HG03354 (cell line): ENCODE results near the gene MYL2.

Experiments
- ATAC-seq: cut with Tn5 transposase; IDR thresholded peaks from one replicate; pipeline ENCODE4 v1.9.1; 2021; ENCODE audit warnings: mild to moderate bottlenecking; ENCODE audit not compliant: unreplicated experiment, poor library complexity, severe bottlenecking

Gene MYL2

DNA sequence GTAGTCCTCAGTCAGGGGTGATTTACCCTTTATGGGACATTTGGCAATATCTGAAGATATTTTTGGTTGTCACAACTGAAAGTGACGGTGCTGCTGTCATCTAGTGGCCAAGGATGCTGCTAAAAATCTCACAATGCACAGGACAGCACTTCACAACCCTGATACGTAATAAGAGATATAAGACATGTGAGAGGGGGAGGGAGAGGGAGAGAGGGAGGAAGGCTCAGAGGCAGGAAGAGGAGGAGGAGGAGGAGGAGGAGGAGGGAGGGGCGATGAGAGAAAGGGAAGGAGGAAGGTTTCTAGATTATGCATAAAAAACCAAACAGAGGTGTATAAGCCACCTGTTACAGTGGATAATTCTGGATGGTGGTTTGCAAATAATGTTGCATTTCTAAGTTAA is 14.3 kb downstream of the MYL2 start:
- ATAC-seq: no peak

DNA sequence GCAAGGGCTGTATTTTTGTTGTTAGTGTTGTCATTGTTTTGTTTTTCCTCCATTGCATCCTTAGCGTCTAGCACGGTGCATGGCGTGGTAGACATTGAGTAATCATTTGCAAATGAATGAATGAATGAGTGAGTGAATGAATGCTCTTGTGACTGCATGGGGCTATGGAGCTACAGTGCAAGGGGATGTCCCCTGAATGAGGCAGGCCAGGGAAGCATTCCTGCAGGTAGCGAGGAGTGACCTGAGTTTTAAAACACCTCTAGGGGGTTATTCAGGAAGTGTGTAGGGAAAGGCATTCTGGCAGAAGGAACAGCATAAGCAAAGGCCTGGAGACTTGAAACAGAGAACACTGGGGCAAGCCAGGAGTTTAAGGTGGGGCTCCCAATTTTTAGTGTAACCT is 16.9 kb downstream of the MYL2 start:
- ATAC-seq: no peak

DNA sequence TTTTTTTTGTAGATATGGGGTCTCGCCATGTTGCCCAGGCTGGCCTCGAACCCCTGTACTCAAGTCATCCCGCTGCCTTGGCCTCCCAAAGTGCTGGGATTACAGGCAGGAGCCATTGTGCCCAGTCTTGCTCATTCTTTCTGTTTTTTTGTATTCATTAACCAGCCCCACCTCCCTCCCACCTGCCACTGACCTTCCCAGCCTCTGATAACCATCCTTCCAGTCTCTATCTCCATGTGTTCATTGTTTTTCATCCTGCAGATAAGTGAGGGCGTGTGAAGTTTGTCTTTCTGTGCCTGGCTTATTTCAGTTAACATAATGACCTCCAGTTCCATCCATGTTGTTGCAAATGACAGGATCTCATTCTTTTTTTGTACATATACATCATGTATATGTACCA is 19.0 kb downstream of the MYL2 start:
- ATAC-seq: no peak

DNA sequence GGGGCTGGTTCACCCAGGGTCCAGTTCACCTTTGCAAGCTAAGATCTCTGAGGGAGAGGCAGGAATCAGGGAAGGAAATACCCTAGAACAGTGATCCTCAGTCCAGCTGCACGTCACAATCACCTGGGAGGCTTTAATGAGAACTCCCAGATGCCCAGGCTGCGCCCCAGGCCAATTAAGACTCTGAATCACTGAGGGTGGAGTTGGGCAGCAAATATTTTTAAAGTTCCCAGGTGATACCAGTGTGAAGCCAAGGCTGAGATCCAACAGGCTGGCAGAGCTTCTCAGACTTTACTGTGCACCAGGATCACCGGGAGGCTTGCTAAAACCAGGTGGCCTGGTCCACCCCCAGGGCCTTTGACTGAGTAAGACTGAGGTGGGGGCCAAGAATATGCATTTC is 23.8 kb downstream of the MYL2 start:
- no peak for ATAC-seq

DNA sequence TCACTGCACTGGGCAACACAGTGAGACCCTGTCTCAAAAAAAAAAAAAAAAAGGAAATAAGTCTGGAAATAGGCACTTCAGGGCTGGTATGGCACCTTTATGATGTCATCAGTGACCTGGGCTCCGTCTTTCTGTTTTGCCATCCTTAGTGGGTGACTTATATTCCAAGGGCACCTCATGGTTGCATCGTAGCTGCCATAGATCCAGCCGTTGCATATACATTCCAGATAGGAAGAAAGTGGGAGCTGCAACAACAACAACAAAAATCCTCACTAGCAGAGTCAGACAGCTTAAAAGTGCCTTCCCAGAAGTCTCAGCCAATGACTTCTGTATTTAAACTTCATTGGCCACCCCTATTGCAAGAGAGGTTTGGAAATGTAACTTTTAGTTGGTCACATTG is 26.4 kb downstream of the MYL2 start:
- no peak for ATAC-seq

DNA sequence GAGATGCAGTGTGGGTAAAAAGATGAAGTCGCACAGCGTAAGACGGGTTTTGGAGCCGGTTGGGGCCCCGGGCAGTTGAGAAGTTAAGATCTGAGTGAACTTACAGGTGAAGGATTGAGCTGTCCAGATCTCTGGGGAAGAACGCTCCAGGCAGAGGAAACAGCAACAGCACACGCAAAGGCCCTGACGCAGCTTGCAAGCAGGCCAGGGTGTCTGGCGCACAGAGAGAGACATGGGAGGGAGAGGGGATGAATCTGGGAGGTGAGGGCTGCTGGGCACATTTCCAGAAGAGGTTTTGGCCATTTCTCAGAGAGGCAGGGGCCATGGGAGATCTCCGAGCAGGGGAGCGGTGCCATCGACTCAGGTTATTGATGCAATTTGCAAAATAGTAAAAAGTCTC is 31.0 kb downstream of the MYL2 start:
- no peak for ATAC-seq

DNA sequence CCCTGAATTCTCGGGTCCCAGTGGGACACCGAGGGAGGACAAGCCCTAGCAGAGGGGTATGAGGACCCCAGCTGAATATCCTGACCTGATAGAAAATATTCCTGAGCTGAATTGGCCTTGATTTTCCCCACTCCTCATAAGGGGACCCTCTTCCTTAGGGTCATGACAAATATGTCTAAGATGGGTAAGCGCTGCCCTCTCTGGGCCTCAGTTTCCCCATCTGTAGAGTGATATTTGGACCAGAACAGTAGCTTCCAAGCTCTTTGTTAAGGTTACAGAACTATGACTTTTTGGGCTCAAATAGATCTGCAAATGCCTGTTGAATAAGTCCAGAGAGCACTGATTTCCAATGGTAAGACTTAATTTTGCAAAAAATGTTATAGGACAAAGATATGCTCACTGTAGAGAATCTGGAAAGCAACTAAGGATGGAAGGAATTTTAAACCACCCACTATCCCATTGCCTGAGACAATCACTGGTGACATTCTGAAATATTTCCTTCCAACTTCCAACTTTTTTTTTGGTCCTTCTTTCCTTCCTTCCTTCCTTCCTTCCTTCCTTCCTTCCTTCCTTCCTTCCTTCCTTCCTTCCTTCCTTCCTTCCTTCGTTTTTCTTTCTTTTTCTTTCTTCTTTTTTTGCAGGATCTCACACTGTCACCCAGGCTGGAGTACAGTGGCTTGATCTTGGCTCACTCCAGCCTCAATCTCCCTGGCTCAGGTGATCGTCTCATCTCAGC is 32.0 kb downstream of the MYL2 start:
- no peak for ATAC-seq

DNA sequence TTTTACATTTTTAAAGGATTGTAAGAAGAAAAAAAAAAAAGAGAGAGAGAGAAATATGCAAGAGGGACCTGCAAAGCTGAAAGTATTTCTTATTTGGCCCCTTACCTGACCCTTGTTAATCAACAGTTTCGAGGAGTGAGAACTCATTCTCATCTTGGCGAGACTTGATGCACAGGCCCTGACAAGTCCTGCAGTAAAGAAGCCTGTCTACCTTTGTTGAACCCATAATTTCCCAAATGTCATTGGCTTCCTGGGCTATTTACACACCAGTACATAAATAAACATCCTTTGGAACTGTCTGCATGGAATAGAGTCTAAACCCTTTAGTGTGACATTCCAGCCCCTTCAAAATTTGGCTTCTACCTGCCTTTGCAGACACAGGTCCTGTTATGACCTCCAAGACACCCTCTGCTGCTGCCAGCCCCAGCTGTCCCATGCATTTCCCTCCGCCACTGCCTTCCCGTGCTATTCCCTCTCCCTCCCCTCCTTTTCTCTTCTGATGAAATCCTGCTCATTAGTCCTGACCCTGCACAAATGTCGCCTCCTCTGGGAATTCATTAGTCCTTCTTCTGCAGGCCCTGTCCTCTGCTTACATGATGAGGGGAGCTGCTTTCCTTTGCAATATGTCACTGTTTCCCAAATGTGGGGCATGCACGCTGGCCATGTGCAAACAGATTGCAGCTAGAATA is 35.1 kb downstream of the MYL2 start:
- no peak for ATAC-seq

DNA sequence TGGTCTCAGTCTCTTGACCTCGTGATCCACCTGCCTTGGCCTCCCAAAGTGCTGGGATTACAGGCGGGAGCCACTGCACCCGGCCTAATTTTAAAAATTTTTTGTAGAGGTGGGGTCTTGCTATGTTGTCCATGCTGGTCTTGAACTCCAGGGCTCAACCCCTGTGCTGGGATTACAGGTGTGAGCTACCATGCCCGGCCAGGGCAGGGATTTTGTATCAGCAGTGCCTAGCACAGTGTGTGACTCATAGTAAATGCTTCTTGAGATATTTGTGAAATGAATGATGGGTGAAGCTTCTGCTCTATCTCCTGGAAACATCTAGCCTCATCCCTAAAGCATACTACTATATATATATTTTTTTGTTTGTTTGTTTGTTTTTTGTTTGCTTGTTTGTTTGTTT is 37.1 kb downstream of the MYL2 start:
- ATAC-seq: no peak

DNA sequence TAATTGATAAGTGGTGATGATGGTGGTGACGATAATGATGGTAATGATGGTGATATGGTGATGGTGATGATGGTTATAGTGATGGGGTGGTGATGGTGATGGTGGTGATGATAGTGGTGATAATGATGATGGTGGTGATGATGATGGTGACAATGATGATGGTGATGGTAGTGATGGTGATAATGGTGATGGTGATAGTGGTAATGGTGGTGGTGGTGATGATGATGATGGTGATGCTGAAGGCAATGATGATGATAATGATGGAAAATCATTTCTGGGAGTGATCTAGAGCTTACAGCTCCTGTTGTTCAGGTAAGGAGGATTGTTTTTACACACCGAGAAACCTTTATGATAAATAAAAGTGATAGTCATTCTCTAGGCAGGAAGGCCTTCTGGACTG is 39.7 kb downstream of the MYL2 start:
- ATAC-seq: no peak

DNA sequence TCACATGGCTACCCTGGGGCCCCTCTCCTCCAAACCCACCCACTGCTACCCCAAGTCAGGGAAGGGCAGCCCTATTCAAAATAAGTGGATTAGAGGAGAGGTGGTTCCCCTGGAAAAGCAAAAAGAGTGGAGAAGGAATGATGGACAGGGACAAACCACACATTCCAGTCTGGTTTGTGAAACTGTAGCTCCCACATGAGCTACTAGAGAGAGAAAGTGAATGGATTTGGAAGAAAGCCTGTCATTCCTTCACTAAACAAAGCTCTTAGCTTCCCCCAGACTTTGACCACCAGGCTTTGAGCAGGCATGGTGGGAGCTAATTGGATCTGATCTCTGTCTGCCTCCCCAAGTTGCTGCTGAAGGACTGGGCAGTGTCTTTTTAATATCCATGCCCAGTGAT is 45.6 kb downstream of the MYL2 start:
- ATAC-seq: no peak

DNA sequence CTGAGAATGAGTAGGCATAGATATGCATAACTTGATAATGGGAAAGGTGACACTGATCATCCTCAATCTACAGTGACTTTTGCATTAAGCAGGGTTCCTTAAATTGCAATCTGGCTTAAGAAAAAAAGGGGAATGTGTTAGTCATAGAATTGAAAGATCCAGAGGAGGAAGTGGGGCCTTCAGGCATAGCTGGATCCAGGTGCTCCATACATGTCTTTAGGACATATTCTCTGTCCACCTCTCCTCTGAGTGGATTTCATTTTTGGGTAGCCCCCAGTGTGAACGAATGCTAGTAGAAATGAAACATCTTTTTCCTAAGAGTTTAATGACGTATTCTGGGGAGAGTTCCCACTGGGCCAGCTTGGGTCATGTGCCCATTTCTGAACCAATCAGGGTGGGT is 46.0 kb downstream of the MYL2 start:
- no peak for ATAC-seq

DNA sequence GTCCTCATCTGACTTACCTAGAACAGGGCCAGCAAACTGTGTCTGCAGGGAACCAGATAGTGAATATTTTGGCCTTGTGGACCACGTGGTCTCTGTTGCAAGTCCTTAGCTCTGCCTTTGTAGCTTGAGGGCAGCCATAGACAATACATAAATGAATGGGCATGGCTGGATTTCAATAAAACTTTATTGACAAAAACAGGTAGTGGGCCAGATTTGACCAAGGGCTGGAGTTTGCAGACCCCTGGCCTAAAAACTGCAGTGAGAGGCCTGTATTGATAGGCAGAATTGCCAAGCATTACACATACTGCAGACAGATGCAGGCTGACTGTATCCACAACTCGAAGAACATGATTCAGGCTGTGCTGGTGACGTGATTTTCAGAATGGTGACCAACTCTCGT is 48.3 kb downstream of the MYL2 start:
- no peak for ATAC-seq

DNA sequence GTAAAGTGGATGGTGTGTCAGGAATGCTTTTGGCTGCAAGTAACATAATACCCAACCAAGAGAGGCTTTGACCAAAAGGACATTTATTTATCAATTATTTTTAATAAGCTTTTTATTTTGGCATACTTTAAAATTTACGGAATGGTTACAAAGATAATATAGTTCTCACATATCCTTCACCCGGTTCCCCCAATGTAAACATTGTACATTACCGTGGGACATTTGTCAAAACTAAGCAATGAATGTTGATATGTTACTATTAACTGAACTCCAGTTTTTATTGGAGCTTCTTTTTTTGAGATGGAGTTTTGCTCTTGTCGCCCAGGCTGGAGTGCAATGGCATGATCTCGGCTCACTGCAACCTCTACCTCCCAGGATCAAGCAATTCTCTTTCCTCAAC is 50.6 kb downstream of the MYL2 start:
- no peak for ATAC-seq

DNA sequence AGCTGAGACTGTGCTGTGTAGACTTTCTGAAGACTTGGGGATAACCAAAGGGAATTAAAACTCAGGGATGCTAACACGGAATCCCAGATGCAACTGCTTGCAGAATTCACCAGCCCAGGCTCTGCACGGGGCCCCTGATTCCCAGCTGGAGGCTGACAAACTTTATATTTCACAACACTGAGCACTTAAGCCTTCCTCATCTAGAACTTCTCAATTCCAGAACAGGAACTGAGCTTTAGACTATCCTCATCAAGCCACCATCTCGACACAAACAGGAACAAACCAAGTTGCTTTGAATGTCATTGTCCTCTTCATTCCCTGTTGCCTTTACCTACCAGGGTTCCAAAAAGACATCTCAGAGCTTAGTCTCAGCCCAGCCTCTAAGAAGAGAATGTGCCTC is 51.4 kb downstream of the MYL2 start:
- ATAC-seq: no peak

DNA sequence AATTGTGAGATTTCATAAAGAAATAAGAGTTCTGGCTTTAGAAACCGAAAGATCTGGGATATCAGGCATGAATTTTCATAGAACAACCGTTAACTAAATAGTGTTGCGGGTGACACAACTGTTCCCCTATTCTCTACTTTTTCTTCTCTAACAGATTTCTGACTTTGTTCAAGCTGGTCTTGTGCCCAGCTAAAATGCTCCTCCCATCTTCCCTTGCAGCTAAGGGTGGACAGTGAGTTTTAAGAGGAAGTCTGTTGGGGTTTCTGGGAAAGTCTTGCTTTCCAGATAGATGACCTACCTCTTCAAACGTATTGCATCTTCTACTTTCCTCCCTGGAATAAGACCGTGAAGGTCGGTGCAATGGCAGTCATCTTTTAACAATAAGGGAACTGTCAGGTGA is 54.9 kb downstream of the MYL2 start:
- ATAC-seq: no peak

DNA sequence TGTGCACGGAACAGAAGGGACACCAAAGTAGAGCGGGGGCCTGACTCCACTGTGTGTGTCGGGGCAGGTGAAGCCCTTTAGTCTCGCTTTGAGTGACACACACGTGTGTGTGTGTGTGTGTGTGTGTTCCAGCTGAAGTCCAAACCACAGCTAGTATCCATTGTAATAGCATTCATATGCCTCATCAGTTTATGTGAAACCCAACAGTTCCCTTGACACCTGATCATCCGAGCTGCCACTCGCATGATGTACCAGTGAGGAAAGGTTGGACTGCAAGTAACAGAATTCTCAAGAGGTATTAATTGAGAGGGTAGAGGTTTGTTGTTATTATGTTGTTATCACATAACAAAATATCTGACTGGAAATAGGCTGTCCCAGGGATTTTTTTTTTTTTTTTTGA is 57.2 kb downstream of the MYL2 start:
- no peak for ATAC-seq

DNA sequence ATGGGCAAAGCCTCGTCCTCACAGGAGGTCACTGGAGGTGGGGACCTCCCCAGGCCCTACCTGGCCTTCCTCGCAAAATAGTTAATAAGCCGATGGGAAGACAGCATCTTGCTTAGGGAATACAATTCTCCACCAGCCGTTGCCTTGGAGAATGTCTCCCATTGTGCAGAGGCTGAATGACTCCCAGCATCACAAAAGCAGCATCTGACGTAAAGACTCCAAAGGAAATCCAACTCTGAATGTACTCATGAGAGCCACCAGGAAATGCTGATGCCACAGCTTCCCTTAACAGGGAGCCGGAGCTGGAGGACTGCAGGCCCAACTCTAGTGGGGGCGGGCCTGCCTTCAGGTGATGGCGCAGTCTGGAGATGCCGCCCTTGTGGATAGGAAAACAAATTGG is 58.0 kb downstream of the MYL2 start:
- no peak for ATAC-seq

DNA sequence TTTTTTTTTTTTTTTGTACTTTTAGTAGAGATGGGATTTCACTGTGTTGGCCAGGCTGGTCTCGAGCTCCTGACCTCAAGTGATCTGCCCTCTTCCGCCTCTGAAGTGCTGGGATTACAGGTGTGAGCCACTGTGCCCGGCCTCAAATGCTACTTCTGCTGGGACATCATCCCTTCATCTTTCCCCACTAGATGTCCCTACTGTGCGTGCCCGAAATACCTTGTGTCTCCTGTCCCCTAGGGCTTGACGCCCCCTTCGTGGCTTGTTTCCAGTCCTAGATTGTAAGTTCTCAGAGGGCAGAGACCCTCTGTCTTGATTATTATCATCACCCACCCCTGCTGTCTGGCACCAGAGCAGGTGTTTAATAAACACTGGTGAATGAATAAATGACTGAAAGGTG is 58.6 kb downstream of the MYL2 start:
- ATAC-seq: no peak
